Stimulated activated naive CD4-positive, alpha-beta T cell treated with Interleukin-2 at 50 U/mL for 16 hours (primary cell): ENCODE data around the gene PIGU.
A peak's percentile ranks its signal among the peaks of the same experiment; 100 is the strongest.
"Not testable (repeated sequence)": the region's sequence is repeated elsewhere in the genome, so short reads cannot be mapped to it uniquely, and the experiment has no call there.

Experiments
- DNase-seq: peaks from one replicate; lab custom pipeline; 2025; lab: John Stamatoyannopoulos, UW

Gene PIGU

GRCh38 chr20:34532756-34533155 is 144.1 kb downstream of the PIGU start:
- no peak for DNase-seq

- no peak for DNase-seq
Measured at GRCh38 chr20:34532320-34532719, 144.6 kb downstream of the PIGU start.

GRCh38 chr20:34531608-34532265 is 145.2 kb downstream of the PIGU start:
- no peak for DNase-seq

- no peak for DNase-seq
Measured at GRCh38 chr20:34530342-34530741, 146.6 kb downstream of the PIGU start.

GRCh38 chr20:34529742-34530141 is 147.2 kb downstream of the PIGU start:
- DNase-seq, result no peak

- no peak for DNase-seq
Measured at GRCh38 chr20:34528921-34529297, 148.0 kb downstream of the PIGU start.

- DNase-seq, result no peak
Measured at GRCh38 chr20:34527016-34527415, 149.9 kb downstream of the PIGU start.

GRCh38 chr20:34526466-34526865 is 150.4 kb downstream of the PIGU start:
- no peak for DNase-seq

- no peak for DNase-seq
Measured at GRCh38 chr20:34525709-34526416, 151.0 kb downstream of the PIGU start.

GRCh38 chr20:34525342-34525708 is 151.6 kb downstream of the PIGU start:
- no peak for DNase-seq

GRCh38 chr20:34524426-34524825 is 152.5 kb downstream of the PIGU start:
- no peak for DNase-seq

GRCh38 chr20:34522969-34523871 is 153.7 kb downstream of the PIGU start:
- DNase-seq, result peak; percentile 31

- not testable (repeated sequence) for DNase-seq
Measured at GRCh38 chr20:34519841-34520240, 157.1 kb downstream of the PIGU start.

GRCh38 chr20:34518863-34519262 is 158.0 kb downstream of the PIGU start:
- not testable (repeated sequence) for DNase-seq

GRCh38 chr20:34517114-34517505 is 159.8 kb downstream of the PIGU start:
- DNase-seq, result no peak

GRCh38 chr20:34516247-34517113 is 160.4 kb downstream of the PIGU start, which contains the start of gene DYNLRB1:
DYNLRB1 (plus strand) TSS chr20:34516422; CDS start chr20:34516459, 37 bp downstream.
- peak; percentile 93 for DNase-seq

GRCh38 chr20:34515484-34516246 is 161.2 kb downstream of the PIGU start:
- peak; percentile 68 for DNase-seq

GRCh38 chr20:34514897-34515483 is 161.9 kb downstream of the PIGU start:
- no peak for DNase-seq

- not testable (repeated sequence) for DNase-seq
Measured at GRCh38 chr20:34514034-34514433, 162.9 kb downstream of the PIGU start.

GRCh38 chr20:34512955-34513419 is 163.9 kb downstream of the PIGU start:
- no peak for DNase-seq
